ENCODE measurements around the gene PDZD4. TPM values are rescaled to one million over a fixed set of nuclear protein-coding genes. Genes with fewer than 3 reads are reported as not detected.

PDZD4 gene
- polyA plus RNA-seq, 1 donor (not counting 4 experiments of a cell fraction or from before 2014, with no cell fraction given): 0.05 TPM

- Histone ChIP-seq H3K27me3 (ENCODE audit: control insufficient read depth, extremely low read depth, insufficient read depth, low read length) (peaks cover 8% of the 10 kb centered on the region), H3K36me3 (ENCODE audit: control insufficient read depth in 2 of 2, extremely low read depth in 1 of 2, insufficient read depth in 2 of 2, low read length in 2 of 2) (peaks cover 0 to 8% of the 10 kb centered on the region in 2 experiments), H3K4me1 (ENCODE audit: control insufficient read depth, extremely low read depth, insufficient read depth, low read length) (no peaks in the 10 kb centered on the region), H4K20me1 (ENCODE audit: control insufficient read depth, extremely low read depth, insufficient read depth, low read length) (peaks cover 3% of the 10 kb centered on the region), H3K9me1 (ENCODE audit: control insufficient read depth, extremely low read depth, insufficient read depth, low read length) (no peaks in the 10 kb centered on the region), H2AFZ (ENCODE audit: control insufficient read depth, low read length) (no peak overlapping the region), H3K27ac (ENCODE audit: control insufficient read depth, insufficient read depth, low read length) (no peak overlapping the region), H3K4me3 (ENCODE audit: control insufficient read depth in 2 of 3, extremely low read depth in 1 of 3, insufficient read depth in 2 of 3, low read depth in 1 of 3, low read length in 3 of 3) (no peak overlapping the region), H3K9ac (ENCODE audit: control insufficient read depth, extremely low read depth, insufficient read depth, low read length) (no peak overlapping the region), H3K79me2 (ENCODE audit: control insufficient read depth, insufficient read depth, low read length) (no peaks in the 10 kb centered on the region), H3K9me3 (ENCODE audit: control insufficient read depth, low read depth, low read length) (no peaks in the 10 kb centered on the region), H3K4me2 (ENCODE audit: control insufficient read depth, extremely low read depth, insufficient read depth, low read depth, low read length) (no peak overlapping the region)
- DNase-seq (ENCODE audit: low read depth, low spot score): no peak
- dilution Hi-C loops (cut with MboI; ENCODE audit: extremely low pct_ligation_motif_present, low sequenced_read_pairs): no loop called here
- TF ChIP-seq CTCF (optimal IDR thresholded peaks at IDR 0.05 in 1 of 3, IDR thresholded peaks at IDR 0.05 in 1 of 3, conservative IDR thresholded peaks at IDR 0.05 in 1 of 3; ENCODE audit: extremely low read depth in 1 of 3, insufficient read depth in 2 of 3, low read length in 3 of 3) (no peak), EZH2 (IDR thresholded peaks at IDR 0.05; ENCODE audit: low read length) (no peak)
- no peak for FAIRE-seq
Observed at GRCh38 chrX:153874085-153874365, 43.7 kb upstream of the PDZD4 start.

- dilution Hi-C loops (cut with MboI; ENCODE audit: extremely low pct_ligation_motif_present, low sequenced_read_pairs): no loop called here
- no peak for TF ChIP-seq CTCF (optimal IDR thresholded peaks at IDR 0.05 in 1 of 3, IDR thresholded peaks at IDR 0.05 in 1 of 3, conservative IDR thresholded peaks at IDR 0.05 in 1 of 3; ENCODE audit: extremely low read depth in 1 of 3, insufficient read depth in 2 of 3, low read length in 3 of 3)
- no peak for TF ChIP-seq EZH2 (IDR thresholded peaks at IDR 0.05; ENCODE audit: low read length)
- FAIRE-seq (no peak), DNase-seq (ENCODE audit: low read depth, low spot score) (no peak)
- no peak overlapping the region for H3K4me3 ChIP-seq (ENCODE audit: control insufficient read depth in 2 of 3, extremely low read depth in 1 of 3, insufficient read depth in 2 of 3, low read depth in 1 of 3, low read length in 3 of 3)
- peaks cover 3% of the 10 kb centered on the region for H3K27me3 ChIP-seq (ENCODE audit: control insufficient read depth, extremely low read depth, insufficient read depth, low read length)
- no peak overlapping the region for H3K27ac ChIP-seq (ENCODE audit: control insufficient read depth, insufficient read depth, low read length)
- H2AFZ ChIP-seq (ENCODE audit: control insufficient read depth, low read length): no peak overlapping the region
- no peaks in the 10 kb centered on the region for H3K9me1 ChIP-seq (ENCODE audit: control insufficient read depth, extremely low read depth, insufficient read depth, low read length)
- H3K9me3 ChIP-seq (ENCODE audit: control insufficient read depth, low read depth, low read length): no peaks in the 10 kb centered on the region
- H3K4me1 ChIP-seq (ENCODE audit: control insufficient read depth, extremely low read depth, insufficient read depth, low read length): no peaks in the 10 kb centered on the region
- H3K9ac ChIP-seq (ENCODE audit: control insufficient read depth, extremely low read depth, insufficient read depth, low read length): no peak overlapping the region
- H3K4me2 ChIP-seq (ENCODE audit: control insufficient read depth, extremely low read depth, insufficient read depth, low read depth, low read length): no peak overlapping the region
- peaks cover 0 to 8% of the 10 kb centered on the region in 2 experiments for H3K36me3 ChIP-seq (ENCODE audit: control insufficient read depth in 2 of 2, extremely low read depth in 1 of 2, insufficient read depth in 2 of 2, low read length in 2 of 2)
- H3K79me2 ChIP-seq (ENCODE audit: control insufficient read depth, insufficient read depth, low read length): no peaks in the 10 kb centered on the region
- peaks cover 2% of the 10 kb centered on the region for H4K20me1 ChIP-seq (ENCODE audit: control insufficient read depth, extremely low read depth, insufficient read depth, low read length)
Observed at GRCh38 chrX:153873282-153874084, 43.1 kb upstream of the PDZD4 start.

All from keratinocyte (primary cell).